ENCODE results near the gene CDKN2AIP. TPM values are rescaled to one million over a fixed set of nuclear protein-coding genes. Genes with fewer than 3 reads are reported as not detected.

CDKN2AIP gene
- total RNA-seq, 1 experiment from 2014 or later, result 13.4 TPM

GRCh38 chr4:183397741-183398297 lies 46.6 kb upstream of the CDKN2AIP start:
- intact Hi-C loops (cut with micrococcal nuclease), result loop anchor here (2.0 kb wide), 2 partner anchors 325 to 459 kb away; no protein-coding TSS in a partner anchor
- peaks cover 10% of the 10 kb centered on the region for H3K4me1 Mint-ChIP-seq (ENCODE audit: insufficient read depth, unreplicated experiment)
- POLR2A ChIA-PET, result no interaction called here
- CTCF ChIA-PET, result interaction anchor here (0.7 to 1.1 kb wide), 3 partner anchors 13 to 141 kb away, joined by 3 read pairs; no protein-coding TSS in a partner anchor
- no peaks in the 10 kb centered on the region for H3K9me3 Mint-ChIP-seq (ENCODE audit: unreplicated experiment)
- no peak for DNase-seq (ENCODE audit: unreplicated experiment)
- peak overlapping the region; percentile 74 for H3K4me3 Mint-ChIP-seq (ENCODE audit: unreplicated experiment)
- H3K27me3 Mint-ChIP-seq (ENCODE audit: insufficient read depth, unreplicated experiment), result no peaks in the 10 kb centered on the region
- TF ChIP-seq CTCF (IDR thresholded peaks at IDR 0.05; ENCODE audit: unreplicated experiment), result no peak
- BruUV-seq (replicated peaks), result no TSS peak
- H3K36me3 Mint-ChIP-seq (ENCODE audit: insufficient read depth, unreplicated experiment), result no peaks in the 10 kb centered on the region
- H3K27ac Mint-ChIP-seq (ENCODE audit: low read depth, unreplicated experiment), result peak overlapping the region; percentile 80

GRCh38 chr4:183398298-183399125 lies 45.9 kb upstream of the CDKN2AIP start:
- peak; percentile 49 for TF ChIP-seq CTCF (IDR thresholded peaks at IDR 0.05; ENCODE audit: unreplicated experiment)
- CTCF ChIA-PET, result interaction anchor here (0.6 to 1.1 kb wide), 7 partner anchors 9 to 335 kb away, joined by 3 to 5 read pairs (median 3); no protein-coding TSS in a partner anchor
- Mint-ChIP-seq H3K4me1 (ENCODE audit: insufficient read depth, unreplicated experiment) (peaks cover 10% of the 10 kb centered on the region), H3K9me3 (ENCODE audit: unreplicated experiment) (no peaks in the 10 kb centered on the region), H3K27me3 (ENCODE audit: insufficient read depth, unreplicated experiment) (no peaks in the 10 kb centered on the region), H3K36me3 (ENCODE audit: insufficient read depth, unreplicated experiment) (no peaks in the 10 kb centered on the region), H3K27ac (ENCODE audit: low read depth, unreplicated experiment) (peak overlapping the region; percentile 40), H3K4me3 (ENCODE audit: unreplicated experiment) (peak overlapping the region; percentile 74)
- no TSS peak for BruUV-seq (replicated peaks)
- POLR2A ChIA-PET, result interaction anchor here (1.2 kb wide), 1 partner anchor 42 kb away, joined by 3 read pairs; no protein-coding TSS in a partner anchor
- intact Hi-C loops (cut with micrococcal nuclease), result loop anchor here (2.0 kb wide), 2 partner anchors 326 to 460 kb away; no protein-coding TSS in a partner anchor
- DNase-seq (ENCODE audit: unreplicated experiment), result peak; percentile 56

- no peak for TF ChIP-seq CTCF (IDR thresholded peaks at IDR 0.05; ENCODE audit: unreplicated experiment)
- Mint-ChIP-seq H3K4me1 (ENCODE audit: insufficient read depth, unreplicated experiment) (peaks cover 10% of the 10 kb centered on the region), H3K27ac (ENCODE audit: low read depth, unreplicated experiment) (no peak overlapping the region), H3K27me3 (ENCODE audit: insufficient read depth, unreplicated experiment) (no peaks in the 10 kb centered on the region), H3K4me3 (ENCODE audit: unreplicated experiment) (no peak overlapping the region), H3K36me3 (ENCODE audit: insufficient read depth, unreplicated experiment) (no peaks in the 10 kb centered on the region), H3K9me3 (ENCODE audit: unreplicated experiment) (no peaks in the 10 kb centered on the region)
- ChIA-PET POLR2A (interaction anchor here (1.2 kb wide), 1 partner anchor 42 kb away, joined by 3 read pairs; no protein-coding TSS in a partner anchor), CTCF (interaction anchor here (0.6 to 1.1 kb wide), 5 partner anchors 9 to 336 kb away, joined by 3 to 5 read pairs (median 3); no protein-coding TSS in a partner anchor)
- no peak for DNase-seq (ENCODE audit: unreplicated experiment)
- intact Hi-C loops (cut with micrococcal nuclease), result loop anchor here (2.0 kb wide), 2 partner anchors 326 to 460 kb away; no protein-coding TSS in a partner anchor
- BruUV-seq (replicated peaks), result no TSS peak
Measured at GRCh38 chr4:183399126-183399522, 45.3 kb upstream of the CDKN2AIP start.

- no peak overlapping the region for H3K4me3 Mint-ChIP-seq (ENCODE audit: unreplicated experiment)
- H3K36me3 Mint-ChIP-seq (ENCODE audit: insufficient read depth, unreplicated experiment), result no peaks in the 10 kb centered on the region
- DNase-seq (ENCODE audit: unreplicated experiment), result no peak
- no peak overlapping the region for H3K27ac Mint-ChIP-seq (ENCODE audit: low read depth, unreplicated experiment)
- no peak for TF ChIP-seq CTCF (IDR thresholded peaks at IDR 0.05; ENCODE audit: unreplicated experiment)
- intact Hi-C loops (cut with micrococcal nuclease), result loop anchor here (2.0 to 10.0 kb wide), 3 partner anchors 105 to 461 kb away; no protein-coding TSS in a partner anchor
- H3K4me1 Mint-ChIP-seq (ENCODE audit: insufficient read depth, unreplicated experiment), result peaks cover 10% of the 10 kb centered on the region
- H3K9me3 Mint-ChIP-seq (ENCODE audit: unreplicated experiment), result no peaks in the 10 kb centered on the region
- ChIA-PET POLR2A (interaction anchor here (1.2 kb wide), 1 partner anchor 41 kb away, joined by 3 read pairs; no protein-coding TSS in a partner anchor), CTCF (interaction anchor here (1.0 kb wide), 1 partner anchor 8 kb away, joined by 5 read pairs; no protein-coding TSS in a partner anchor)
- BruUV-seq (replicated peaks), result no TSS peak
- H3K27me3 Mint-ChIP-seq (ENCODE audit: insufficient read depth, unreplicated experiment), result no peaks in the 10 kb centered on the region
Measured at GRCh38 chr4:183399616-183400015, 44.8 kb upstream of the CDKN2AIP start.
